GM23338 (cell line): ENCODE results near the gene CNOT4. TPM values are rescaled to one million over a fixed set of nuclear protein-coding genes. Genes with fewer than 3 reads are reported as not detected.
A peak's percentile ranks its signal among the peaks of the same experiment; 100 is the strongest.

ENCODE experiments used
- ATAC-seq: fragments of 200-7000 bp; cut with Tn5 transposase; 3 replicates; pipeline ENCODE4 v1.9.1; 2020
- DNase-seq: peaks from one replicate; pipeline ENCODE4 v3.0.0-alpha.2; 2015; ENCODE audit warnings: low spot score
- H2AFZ ChIP-seq: fragments of 200-600 bp; sonication (generic); 2 replicates; pipeline ENCODE4 v1.8.0; 2016; ENCODE audit warnings: antibody characterized with exemption, mild to moderate bottlenecking, moderate library complexity
- H3F3A ChIP-seq: fragments of 200-600 bp; sonication (generic); replicated peaks from 2 replicates; pipeline ENCODE4 v1.8.0; 2017; ENCODE audit warnings: antibody characterized with exemption, mixed run types, low read depth
- H3K27ac ChIP-seq: fragments of 200-600 bp; sonication (generic); 2 replicates; pipeline ENCODE4 v1.6.1; 2016; ENCODE audit warnings: low read depth
- H3K27me3 ChIP-seq: fragments of 200-600 bp; sonication (generic); 2 replicates; pipeline ENCODE4 v1.8.0; 2016; ENCODE audit warnings: mild to moderate bottlenecking, mixed run types, moderate library complexity; ENCODE audit not compliant: insufficient read depth
- H3K36me3 ChIP-seq: fragments of 200-600 bp; sonication (generic); 2 replicates; pipeline ENCODE4 v1.8.0; 2016; ENCODE audit warnings: mild to moderate bottlenecking; ENCODE audit not compliant: insufficient read depth
- H3K4me1 ChIP-seq: fragments of 200-600 bp; sonication (generic); 2 replicates; pipeline ENCODE4 v1.8.0; 2016; ENCODE audit warnings: mild to moderate bottlenecking, moderate library complexity; ENCODE audit not compliant: insufficient read depth
- H3K4me2 ChIP-seq: fragments of 200-600 bp; sonication (generic); 2 replicates; pipeline ENCODE4 v1.7.1; 2017; ENCODE audit warnings: mixed run types
- H3K4me3 ChIP-seq: fragments of 200-600 bp; sonication (generic); 2 replicates; pipeline ENCODE4 v1.6.1; 2016; ENCODE audit warnings: mixed run types
- H3K79me2 ChIP-seq: fragments of 200-600 bp; sonication (generic); replicated peaks from 2 replicates; pipeline ENCODE4 v1.8.0; 2017; ENCODE audit warnings: mild to moderate bottlenecking; ENCODE audit not compliant: insufficient read depth
- H3K9me2 ChIP-seq: fragments of 200-600 bp; sonication (generic); 2 replicates; pipeline ENCODE4 v1.8.0; 2017; ENCODE audit not compliant: insufficient read depth
- H4K20me1 ChIP-seq: fragments of 200-600 bp; sonication (generic); replicated peaks from 2 replicates; pipeline ENCODE4 v1.8.0; 2017; ENCODE audit warnings: mild to moderate bottlenecking; ENCODE audit not compliant: insufficient read depth
- H3K27ac Mint-ChIP-seq: 2 replicates; pipeline ENCODE4 v1.8.0; 2020; ENCODE audit warnings: inconsistent platforms, mild to moderate bottlenecking, moderate library complexity, mixed read lengths
- H3K27me3 Mint-ChIP-seq: 3 replicates; pipeline ENCODE4 v1.8.0; 2022; ENCODE audit warnings: low read depth, mild to moderate bottlenecking, moderate library complexity, mixed read lengths, inconsistent platforms; ENCODE audit not compliant: insufficient read depth, poor library complexity
- H3K36me3 Mint-ChIP-seq: 3 replicates; pipeline ENCODE4 v1.8.0; 2021; ENCODE audit warnings: low read depth, mild to moderate bottlenecking, inconsistent platforms, moderate library complexity, mixed read lengths
- H3K4me1 Mint-ChIP-seq: 3 replicates; pipeline ENCODE4 v1.8.0; 2020; ENCODE audit warnings: mild to moderate bottlenecking, inconsistent platforms, mixed read lengths
- H3K4me3 Mint-ChIP-seq: 3 replicates; pipeline ENCODE4 v1.8.0; 2021; ENCODE audit warnings: moderate library complexity, mild to moderate bottlenecking, inconsistent platforms, mixed read lengths
- H3K9me3 Mint-ChIP-seq: 3 replicates; pipeline ENCODE4 v1.8.0; 2020; ENCODE audit warnings: moderate library complexity, mild to moderate bottlenecking, inconsistent platforms, mixed read lengths
- NANOG ChIP-seq: IDR thresholded peaks from 2 replicates; pipeline ENCODE4 v1.6.1; 2016; ENCODE audit warnings: antibody characterized with exemption, borderline replicate concordance
- POLR2AphosphoS5 ChIP-seq: IDR thresholded peaks from 2 replicates; pipeline ENCODE4 v1.6.1; 2016; ENCODE audit warnings: antibody characterized with exemption, low read depth
- REST ChIP-seq: IDR thresholded peaks from one replicate; pipeline ENCODE4 v1.6.1; 2018; ENCODE audit warnings: antibody characterized with exemption; ENCODE audit not compliant: unreplicated experiment
- ZNF114 ChIP-seq: fragments of 250-450 bp; sonication (Bioruptor Pico); IDR thresholded peaks from 2 replicates; pipeline ENCODE4 v1.5.0; 2020; ENCODE audit warnings: mild to moderate bottlenecking, moderate library complexity
- ZNF462 ChIP-seq: fragments of 250-450 bp; sonication (Bioruptor Pico); IDR thresholded peaks from 2 replicates; pipeline ENCODE4 v1.5.0; 2020; ENCODE audit warnings: mild to moderate bottlenecking, moderate library complexity
- polyA plus RNA-seq: library from polyadenylated mRNA; unstranded; fragments of >200 nt; fragmentation: Nextera tagmentation; extraction: Ambion mirVana; gene quantifications from 2 replicates; pipeline ENCODE4 v1.2.1, GENCODE V29; 2016
- total RNA-seq: library from RNA; depleted of rRNA; stranded (reverse); fragments of >200 nt; shearing (Covaris generic); gene quantifications from 2 replicates; pipeline ENCODE4 v1.2.3, GENCODE V29; 2014

Gene CNOT4
- total and polyA plus RNA-seq, 2 experiments from 2014 or later = 18.9 to 26.2 TPM

GRCh38 chr7:135359615-135360014 lies 150.3 kb downstream of the CNOT4 start:
- Histone ChIP-seq H3K4me3 (no peak overlapping the region), H2AFZ (no peak overlapping the region), H3K36me3 (no peaks in the 10 kb centered on the region), H3K27ac (no peak overlapping the region), H3K27me3 (no peaks in the 10 kb centered on the region), H4K20me1 (no peaks in the 10 kb centered on the region), H3K9me2 (no peaks in the 10 kb centered on the region), H3F3A (no peaks in the 10 kb centered on the region), H3K4me1 (peaks cover under 1% of the 10 kb centered on the region; the same call in 1 of the 2 replicates), H3K79me2 (no peaks in the 10 kb centered on the region), H3K4me2 (no peak overlapping the region)
- no peaks in the 10 kb centered on the region for H3K9me3 Mint-ChIP-seq
- TF ChIP-seq ZNF462 (CRISPR knock-in tag) (no peak), POLR2AphosphoS5 (no peak), REST (no peak), NANOG (no peak), ZNF114 (CRISPR knock-in tag) (no peak)
- ATAC-seq (no peak), DNase-seq (no peak)
- no peak overlapping the region for H3K4me3 Mint-ChIP-seq
- peaks cover 10% of the 10 kb centered on the region for H3K4me1 Mint-ChIP-seq
- H3K36me3 Mint-ChIP-seq = peaks cover 11% of the 10 kb centered on the region
- H3K27ac Mint-ChIP-seq = peak overlapping the region; percentile 31; the same call in 1 of the 2 replicates
- H3K27me3 Mint-ChIP-seq = peaks cover 3% of the 10 kb centered on the region
